Measurements from ENCODE around the gene LSS.

DNA sequence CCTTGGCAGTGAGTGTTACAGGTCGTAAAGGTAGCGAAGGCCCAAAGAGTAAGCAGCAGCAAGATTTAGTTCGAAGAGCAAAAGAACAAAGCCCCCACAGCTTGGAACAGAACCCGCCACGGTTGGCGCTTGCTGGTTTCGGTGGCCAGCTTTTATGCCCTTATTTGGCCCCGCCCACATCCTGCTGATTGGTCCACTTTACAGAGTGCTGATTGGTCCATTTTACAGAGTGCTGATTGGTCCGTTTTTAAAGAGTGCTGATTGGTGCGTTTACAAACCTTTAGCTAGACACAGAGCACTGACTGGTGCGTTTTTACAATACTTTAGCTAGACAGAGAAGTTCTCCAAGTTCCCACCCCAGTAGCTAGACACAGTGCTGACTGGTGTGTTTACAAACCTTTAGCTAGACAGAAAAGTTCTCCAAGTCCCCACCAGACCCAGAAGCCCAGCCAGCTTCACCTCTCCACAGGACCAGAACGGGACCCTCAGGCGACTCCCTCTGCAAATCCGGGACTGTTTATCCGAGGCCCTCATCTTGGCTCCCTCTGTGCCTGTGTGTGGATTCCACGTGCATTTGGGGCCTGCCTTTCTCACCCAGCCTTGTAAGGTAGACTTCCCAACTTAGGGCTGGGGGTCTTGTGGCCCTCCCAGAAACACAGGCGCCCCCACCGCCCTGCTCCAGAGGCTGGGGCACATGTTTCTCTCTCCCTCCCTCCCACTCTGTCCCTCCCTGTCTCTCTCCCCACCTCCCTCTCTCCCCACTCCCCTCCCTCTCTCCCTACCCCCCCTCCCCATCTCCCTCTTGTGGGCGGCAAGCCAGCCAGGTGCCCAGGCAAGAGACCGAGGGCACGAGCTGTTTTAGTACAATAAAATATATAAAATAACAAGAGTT lies 85.7 kb downstream of the LSS start:
- TF ChIP-seq POLR2A (IDR thresholded peaks at IDR 0.05), result no peak
- TF ChIP-seq, protein P1, sequence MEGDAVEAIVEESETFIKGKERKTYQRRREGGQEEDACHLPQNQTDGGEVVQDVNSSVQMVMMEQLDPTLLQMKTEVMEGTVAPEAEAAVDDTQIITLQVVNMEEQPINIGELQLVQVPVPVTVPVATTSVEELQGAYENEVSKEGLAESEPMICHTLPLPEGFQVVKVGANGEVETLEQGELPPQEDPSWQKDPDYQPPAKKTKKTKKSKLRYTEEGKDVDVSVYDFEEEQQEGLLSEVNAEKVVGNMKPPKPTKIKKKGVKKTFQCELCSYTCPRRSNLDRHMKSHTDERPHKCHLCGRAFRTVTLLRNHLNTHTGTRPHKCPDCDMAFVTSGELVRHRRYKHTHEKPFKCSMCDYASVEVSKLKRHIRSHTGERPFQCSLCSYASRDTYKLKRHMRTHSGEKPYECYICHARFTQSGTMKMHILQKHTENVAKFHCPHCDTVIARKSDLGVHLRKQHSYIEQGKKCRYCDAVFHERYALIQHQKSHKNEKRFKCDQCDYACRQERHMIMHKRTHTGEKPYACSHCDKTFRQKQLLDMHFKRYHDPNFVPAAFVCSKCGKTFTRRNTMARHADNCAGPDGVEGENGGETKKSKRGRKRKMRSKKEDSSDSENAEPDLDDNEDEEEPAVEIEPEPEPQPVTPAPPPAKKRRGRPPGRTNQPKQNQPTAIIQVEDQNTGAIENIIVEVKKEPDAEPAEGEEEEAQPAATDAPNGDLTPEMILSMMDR (IDR thresholded peaks at IDR 0.05), result no peak
